Nephron progenitor cell (in vitro differentiated cells): ENCODE data around the gene CDK14.

ENCODE experiments used
- DNase-seq: peaks from one replicate; pipeline ENCODE4 v3.0.0; 2021
- H3K27ac Mint-ChIP-seq: 2 replicates; pipeline ENCODE4 v1.8.0; 2021; ENCODE audit warnings: mild to moderate bottlenecking, moderate library complexity, mixed read lengths
- H3K27me3 Mint-ChIP-seq: 2 replicates; pipeline ENCODE4 v1.8.0; 2021; ENCODE audit warnings: mild to moderate bottlenecking, low read depth, mixed read lengths; ENCODE audit not compliant: poor library complexity
- H3K36me3 Mint-ChIP-seq: 2 replicates; pipeline ENCODE4 v1.8.0; 2021; ENCODE audit warnings: low read depth, mixed read lengths
- H3K4me1 Mint-ChIP-seq: 2 replicates; pipeline ENCODE4 v1.8.0; 2021; ENCODE audit warnings: mixed read lengths
- H3K4me3 Mint-ChIP-seq: 2 replicates; pipeline ENCODE4 v1.8.0; 2021; ENCODE audit warnings: mild to moderate bottlenecking, moderate library complexity, mixed read lengths
- H3K9me3 Mint-ChIP-seq: 2 replicates; pipeline ENCODE4 v1.8.0; 2021; ENCODE audit warnings: mild to moderate bottlenecking, moderate library complexity, mixed read lengths
- TF ChIP-seq, protein P1 (sequence below): fragments of 200-600 bp; sonication (generic); IDR thresholded peaks from 2 replicates; pipeline ENCODE4 v1.5.0; 2021; ENCODE audit warnings: antibody characterized with exemption

Gene CDK14

DNA sequence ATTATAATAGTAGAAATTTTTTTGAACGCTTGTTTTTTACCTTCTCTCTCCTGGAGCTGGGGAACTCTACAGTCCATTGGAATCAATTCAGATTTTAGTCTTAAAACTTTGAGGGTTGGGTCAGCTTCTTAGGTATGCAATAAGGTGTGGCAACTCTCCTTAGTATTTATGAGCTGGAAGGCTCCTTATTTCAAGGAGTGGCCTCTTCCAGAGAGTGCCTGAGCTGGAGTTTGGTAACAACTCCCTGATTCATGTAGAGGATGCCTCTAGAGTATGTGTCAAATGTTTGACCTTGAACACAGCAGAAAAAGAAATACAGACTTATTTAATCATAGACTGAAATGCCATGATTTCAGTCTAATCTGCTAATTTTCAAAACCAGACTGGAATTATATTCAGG is 11.1 kb downstream of the CDK14 start:
- no peak for DNase-seq
- H3K36me3 Mint-ChIP-seq = peaks cover 10% of the 10 kb centered on the region
- H3K27me3 Mint-ChIP-seq = peaks cover 2% of the 10 kb centered on the region
- no peak overlapping the region for H3K27ac Mint-ChIP-seq
- no peak overlapping the region for H3K4me3 Mint-ChIP-seq
- peaks cover 15% of the 10 kb centered on the region for H3K4me1 Mint-ChIP-seq
- no peaks in the 10 kb centered on the region for H3K9me3 Mint-ChIP-seq
- TF ChIP-seq, protein P1, sequence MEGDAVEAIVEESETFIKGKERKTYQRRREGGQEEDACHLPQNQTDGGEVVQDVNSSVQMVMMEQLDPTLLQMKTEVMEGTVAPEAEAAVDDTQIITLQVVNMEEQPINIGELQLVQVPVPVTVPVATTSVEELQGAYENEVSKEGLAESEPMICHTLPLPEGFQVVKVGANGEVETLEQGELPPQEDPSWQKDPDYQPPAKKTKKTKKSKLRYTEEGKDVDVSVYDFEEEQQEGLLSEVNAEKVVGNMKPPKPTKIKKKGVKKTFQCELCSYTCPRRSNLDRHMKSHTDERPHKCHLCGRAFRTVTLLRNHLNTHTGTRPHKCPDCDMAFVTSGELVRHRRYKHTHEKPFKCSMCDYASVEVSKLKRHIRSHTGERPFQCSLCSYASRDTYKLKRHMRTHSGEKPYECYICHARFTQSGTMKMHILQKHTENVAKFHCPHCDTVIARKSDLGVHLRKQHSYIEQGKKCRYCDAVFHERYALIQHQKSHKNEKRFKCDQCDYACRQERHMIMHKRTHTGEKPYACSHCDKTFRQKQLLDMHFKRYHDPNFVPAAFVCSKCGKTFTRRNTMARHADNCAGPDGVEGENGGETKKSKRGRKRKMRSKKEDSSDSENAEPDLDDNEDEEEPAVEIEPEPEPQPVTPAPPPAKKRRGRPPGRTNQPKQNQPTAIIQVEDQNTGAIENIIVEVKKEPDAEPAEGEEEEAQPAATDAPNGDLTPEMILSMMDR = no peak

DNA sequence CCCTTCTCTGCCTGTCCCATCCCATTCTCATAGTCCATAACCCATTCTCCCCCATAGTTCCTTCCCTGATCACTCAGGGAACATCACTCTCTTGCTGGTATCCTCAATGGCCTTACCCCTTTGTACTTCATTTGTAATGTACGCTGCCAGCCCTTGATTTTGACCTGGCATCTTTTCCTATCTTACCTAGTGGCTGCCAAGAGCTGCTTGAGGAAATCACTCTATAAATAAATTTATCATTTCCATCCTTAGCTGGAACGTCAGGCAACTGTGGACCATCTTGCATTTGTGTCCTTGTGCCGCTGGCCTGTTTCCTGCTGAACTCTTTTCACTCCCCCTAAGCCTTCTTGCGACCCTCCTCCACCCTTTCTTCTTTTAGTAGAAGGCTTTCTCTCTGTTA is 14.0 kb downstream of the CDK14 start:
- Mint-ChIP-seq H3K4me1 (peaks cover 8% of the 10 kb centered on the region), H3K4me3 (no peak overlapping the region), H3K36me3 (peaks cover 10% of the 10 kb centered on the region), H3K27ac (no peak overlapping the region), H3K9me3 (no peaks in the 10 kb centered on the region), H3K27me3 (peaks cover 2% of the 10 kb centered on the region)
- TF ChIP-seq, protein P1 = no peak
- no peak for DNase-seq

DNA sequence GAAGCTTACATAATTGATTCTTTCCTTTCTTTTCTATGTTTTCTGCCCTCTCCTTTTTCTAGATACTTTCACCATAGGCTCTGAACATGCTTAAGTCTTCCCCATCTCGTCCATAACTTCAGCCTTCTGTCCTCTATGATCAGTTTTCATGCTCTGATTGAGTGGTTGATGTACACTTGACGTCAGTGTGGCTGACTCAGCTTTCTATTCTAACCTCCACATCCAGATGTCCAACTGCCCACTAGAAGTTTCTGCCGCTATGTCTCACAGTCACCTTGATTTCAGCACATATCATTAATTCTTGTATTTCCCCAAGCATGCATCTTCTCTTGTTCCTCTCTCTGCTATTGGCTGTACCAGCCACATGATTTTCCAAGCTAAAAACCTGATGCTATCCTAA is 15.0 kb downstream of the CDK14 start:
- no peaks in the 10 kb centered on the region for H3K9me3 Mint-ChIP-seq
- H3K27ac Mint-ChIP-seq = no peak overlapping the region
- no peaks in the 10 kb centered on the region for H3K4me1 Mint-ChIP-seq
- peaks cover 2% of the 10 kb centered on the region for H3K27me3 Mint-ChIP-seq
- H3K4me3 Mint-ChIP-seq = no peak overlapping the region
- H3K36me3 Mint-ChIP-seq = peaks cover 10% of the 10 kb centered on the region
- DNase-seq = no peak
- TF ChIP-seq, protein P1 = no peak

DNA sequence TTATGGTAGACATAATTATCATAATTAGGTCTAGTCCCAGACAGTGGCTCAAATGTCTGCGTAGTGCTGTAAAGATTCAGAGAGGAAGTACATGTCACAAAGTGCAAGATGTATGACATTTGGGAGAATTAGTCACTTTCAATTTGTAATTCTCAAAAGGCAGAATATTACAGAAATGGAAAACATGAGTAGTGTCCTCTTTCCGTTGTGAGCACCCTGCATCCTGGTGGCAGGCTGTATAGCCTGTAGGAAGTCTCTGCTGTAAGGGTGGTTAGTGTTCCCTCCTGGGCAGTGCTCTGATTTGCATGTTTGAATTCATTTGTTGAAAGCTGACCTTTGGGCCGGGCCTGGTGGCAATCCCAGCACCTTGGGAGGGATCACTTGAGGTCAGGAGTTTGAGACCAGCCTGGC is 17.0 kb downstream of the CDK14 start:
- Mint-ChIP-seq H3K4me1 (peaks cover 5% of the 10 kb centered on the region), H3K9me3 (no peaks in the 10 kb centered on the region), H3K27me3 (no peaks in the 10 kb centered on the region), H3K4me3 (no peak overlapping the region), H3K36me3 (peaks cover 5% of the 10 kb centered on the region), H3K27ac (no peak overlapping the region)
- DNase-seq = no peak
- TF ChIP-seq, protein P1 = no peak

DNA sequence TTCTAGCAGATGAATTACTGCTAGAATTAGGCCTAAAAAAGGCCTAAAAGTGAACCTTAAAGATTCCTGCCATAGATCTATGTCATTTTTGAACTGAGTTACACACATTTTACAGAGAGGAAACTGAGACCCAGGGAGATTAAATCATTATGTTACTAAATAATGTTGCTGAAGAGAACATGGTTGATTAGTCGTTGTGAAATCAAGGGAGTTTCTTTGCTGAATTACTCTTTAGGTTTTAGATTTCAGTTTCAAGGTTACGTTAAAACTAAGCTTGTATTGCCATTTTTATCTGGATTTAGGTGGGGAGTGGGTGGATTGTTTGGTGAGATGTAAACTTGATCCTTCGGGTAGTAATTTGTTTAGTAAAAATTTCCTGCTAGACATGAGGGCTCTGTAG is 21.3 kb downstream of the CDK14 start:
- Mint-ChIP-seq H3K27ac (no peak overlapping the region), H3K36me3 (peaks cover 10% of the 10 kb centered on the region), H3K4me3 (no peak overlapping the region), H3K9me3 (no peaks in the 10 kb centered on the region), H3K27me3 (no peaks in the 10 kb centered on the region), H3K4me1 (peaks cover 16% of the 10 kb centered on the region)
- TF ChIP-seq, protein P1 = no peak
- DNase-seq = no peak

DNA sequence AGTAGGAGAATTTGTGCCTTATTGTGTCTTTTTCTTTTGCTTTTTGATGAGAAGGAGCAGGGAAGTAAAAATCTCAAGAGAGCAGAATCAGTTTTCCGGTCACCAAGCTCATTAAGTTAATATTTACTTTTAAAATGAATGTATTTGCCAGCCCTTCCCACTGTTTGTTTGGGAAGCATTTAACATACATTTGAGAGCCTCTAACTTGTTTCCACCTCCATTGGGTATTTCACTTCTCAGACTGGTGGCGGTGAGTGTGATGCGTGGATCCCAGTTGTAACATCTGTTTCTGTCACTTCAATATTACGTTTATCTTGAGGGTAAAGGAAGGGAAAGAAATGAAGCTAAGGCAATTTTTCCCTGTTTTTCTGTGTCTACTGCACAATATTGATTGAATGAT is 22.8 kb downstream of the CDK14 start:
- peaks cover 10% of the 10 kb centered on the region for H3K36me3 Mint-ChIP-seq
- H3K4me1 Mint-ChIP-seq = peaks cover 29% of the 10 kb centered on the region
- TF ChIP-seq, protein P1 = no peak
- H3K9me3 Mint-ChIP-seq = no peaks in the 10 kb centered on the region
- no peak overlapping the region for H3K27ac Mint-ChIP-seq
- DNase-seq = no peak
- no peak overlapping the region for H3K4me3 Mint-ChIP-seq
- no peaks in the 10 kb centered on the region for H3K27me3 Mint-ChIP-seq
